NCI-H2196 (cell line): ENCODE measurements around the gene ROPN1L.
"Not testable (repeated sequence)": the region's sequence is repeated elsewhere in the genome, so short reads cannot be mapped to it uniquely, and the experiment has no call there.

Experiments
- DNase-seq: peaks from one replicate; lab custom pipeline; 2025; ENCODE audit not compliant: unreplicated experiment; lab: John Stamatoyannopoulos, UW

Gene ROPN1L

GRCh38 chr5:10499776-10500175 is 58.1 kb downstream of the ROPN1L start:
- DNase-seq = no peak

- DNase-seq = no peak
Observed at GRCh38 chr5:10500669-10501068, 59.0 kb downstream of the ROPN1L start.

GRCh38 chr5:10501554-10502075 is 59.9 kb downstream of the ROPN1L start:
- no peak for DNase-seq

GRCh38 chr5:10502130-10502529 is 60.5 kb downstream of the ROPN1L start:
- no peak for DNase-seq

- DNase-seq = no peak
Observed at GRCh38 chr5:10502578-10502977, 60.9 kb downstream of the ROPN1L start.

DNA sequence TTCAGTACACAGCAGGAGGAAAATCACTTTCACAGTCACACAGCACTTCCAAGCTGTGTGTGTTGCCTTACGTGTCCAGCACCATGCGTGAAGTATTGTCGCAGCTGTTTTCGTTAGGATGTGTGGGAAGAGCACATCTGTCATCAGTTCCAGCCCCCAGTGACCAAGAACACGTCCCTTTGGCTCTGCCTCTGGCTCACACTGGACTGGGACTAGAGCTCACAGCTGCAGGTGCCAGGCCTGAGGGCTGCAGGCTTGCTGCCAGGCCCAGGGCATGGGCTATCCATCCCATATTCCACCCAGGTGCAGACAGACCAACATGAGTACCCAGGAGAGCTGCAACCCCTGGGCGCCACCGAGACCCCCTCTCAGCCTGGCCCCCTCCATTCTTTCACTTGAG is 61.6 kb downstream of the ROPN1L start:
- no peak for DNase-seq

DNA sequence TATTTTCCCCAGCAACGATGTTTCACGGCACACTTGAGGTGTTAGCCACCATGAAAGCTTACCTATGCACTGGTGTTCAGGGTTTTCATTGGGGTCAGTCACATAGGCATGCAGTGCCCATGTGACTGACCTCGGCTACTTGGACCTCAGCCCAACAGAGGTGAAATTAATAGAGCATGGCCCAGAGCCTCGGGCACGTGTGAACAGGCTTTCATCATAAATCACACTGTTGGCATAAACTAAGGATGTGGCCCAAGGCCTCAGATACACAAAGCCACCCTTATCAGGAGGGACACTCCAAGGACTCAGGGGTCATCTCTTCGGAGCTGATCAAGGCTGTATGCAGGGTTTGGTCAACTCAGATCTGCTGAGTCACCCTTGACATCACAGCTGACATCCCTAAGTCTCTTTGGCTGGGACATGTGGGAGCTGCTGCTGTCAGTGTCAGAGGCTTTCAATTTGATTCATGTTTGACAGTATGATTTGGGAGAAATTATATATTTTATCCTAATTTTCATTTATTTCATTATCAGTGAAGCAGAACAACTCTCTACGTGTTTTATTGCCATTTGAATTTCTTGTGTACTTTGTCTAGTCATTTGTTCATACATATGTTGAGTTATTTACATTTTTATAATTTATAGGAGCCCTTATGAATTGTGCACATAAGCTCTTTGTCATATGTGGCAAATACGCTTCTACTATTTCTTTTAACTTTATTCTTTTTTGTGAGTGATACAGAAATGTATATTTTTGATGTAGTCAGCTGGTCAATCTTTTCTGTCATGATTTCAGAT is 62.5 kb downstream of the ROPN1L start:
- DNase-seq = no peak

GRCh38 chr5:10505517-10506095 is 63.9 kb downstream of the ROPN1L start:
- no peak for DNase-seq

DNA sequence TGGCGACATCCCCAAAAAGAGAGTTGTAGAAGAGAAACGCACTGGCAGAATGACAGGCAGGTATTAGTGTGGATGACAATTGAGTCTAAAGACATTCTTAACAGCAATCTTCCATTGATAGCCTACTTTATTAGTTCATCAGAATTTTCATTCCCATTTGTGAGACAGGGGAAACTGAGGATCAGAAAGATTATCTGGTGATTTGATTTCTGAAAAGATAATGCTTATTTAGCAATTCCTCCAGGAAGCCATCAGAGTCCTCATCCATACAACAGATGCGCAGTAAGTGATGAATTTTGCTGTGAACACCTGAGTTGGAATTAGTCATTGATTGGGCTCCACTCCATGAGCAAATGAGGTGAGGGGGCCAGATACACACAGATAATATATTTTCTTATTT is 64.9 kb downstream of the ROPN1L start:
- DNase-seq = no peak

- DNase-seq = no peak
Observed at GRCh38 chr5:10507575-10508096, 66.0 kb downstream of the ROPN1L start.

DNA sequence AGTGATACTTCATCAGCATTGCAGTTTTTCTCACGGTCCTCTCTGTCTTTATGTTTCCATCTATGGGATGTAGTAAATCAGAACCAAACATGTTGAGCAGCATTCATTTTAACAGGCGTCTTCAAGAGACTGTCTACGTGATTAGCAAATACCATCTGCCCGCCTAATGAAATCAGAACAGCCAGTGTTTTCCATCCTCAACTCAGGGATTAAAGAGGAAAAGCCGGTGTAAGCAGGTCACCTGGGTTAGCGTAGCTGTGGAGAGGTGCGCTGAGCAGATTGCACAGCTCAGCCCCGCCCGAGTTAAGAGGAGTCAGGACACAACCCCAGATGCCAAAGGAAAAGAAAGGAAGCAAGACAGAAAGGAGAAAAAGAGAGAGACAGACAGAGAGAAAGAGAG is 67.9 kb downstream of the ROPN1L start:
- no peak for DNase-seq

- DNase-seq = no peak
Observed at GRCh38 chr5:10511741-10512640, 70.3 kb downstream of the ROPN1L start.

- no peak for DNase-seq
Observed at GRCh38 chr5:10513501-10514442, 72.1 kb downstream of the ROPN1L start.

DNA sequence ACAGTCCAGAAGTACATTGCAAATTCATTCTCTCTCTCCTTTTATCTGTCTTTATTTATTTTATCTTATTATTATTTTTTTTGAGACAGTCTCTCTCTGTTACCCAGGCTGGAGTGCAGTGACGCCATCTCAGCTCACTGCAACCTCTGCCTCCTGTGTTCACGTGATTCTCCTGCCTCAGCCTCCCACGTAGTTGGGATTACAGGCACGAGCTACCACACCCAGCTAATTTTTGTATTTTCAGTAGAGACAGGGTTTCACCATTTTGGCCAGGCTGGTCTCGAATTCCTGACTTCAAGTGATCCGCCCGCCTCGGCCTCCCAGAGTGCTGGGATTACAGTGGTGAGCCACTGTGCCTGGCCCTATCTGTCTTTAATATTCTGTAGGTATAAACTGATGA is 72.9 kb downstream of the ROPN1L start:
- DNase-seq = not testable (repeated sequence)
